Natural killer cell (primary cell): ENCODE measurements around the gene KIRREL3. TPM values are rescaled to one million over a fixed set of nuclear protein-coding genes. Genes with fewer than 3 reads are reported as not detected.
"Not testable (repeated sequence)": the region's sequence is repeated elsewhere in the genome, so short reads cannot be mapped to it uniquely, and the experiment has no call there.

Source experiments
- ATAC-seq, 3 donors: fragments of 150-1000 bp in 2 of 3; fragments of 200-7000 bp in 1 of 3; cut with Tn5 transposase; 1 replicate in 1 of 3; 2 replicates in 2 of 3; pipeline ENCODE4 v1.10.0; 2021; ENCODE audit warnings: mild to moderate bottlenecking in 2 of 3, moderate library complexity in 2 of 3
- DNase-seq, 2 donors: peaks; one replicate each; pipeline versions ENCODE4 v3.0.0 to v3.0.0-alpha.2; 2013 to 2021; ENCODE audit warnings: mixed read lengths in 1 of 2
- H3K27ac ChIP-seq: one replicate; pipeline ENCODE4 v1.5.1; 2013; ENCODE audit warnings: mild to moderate bottlenecking, low read length
- H3K27me3 ChIP-seq: one replicate; pipeline ENCODE4 v1.6.1; 2013; ENCODE audit warnings: low read length; ENCODE audit not compliant: control insufficient read depth, insufficient read depth
- H3K36me3 ChIP-seq: one replicate; pipeline ENCODE4 v1.6.1; 2013; ENCODE audit warnings: low read length; ENCODE audit not compliant: control insufficient read depth, insufficient read depth
- H3K4me1 ChIP-seq: one replicate; pipeline ENCODE4 v1.6.1; 2013; ENCODE audit warnings: low read length; ENCODE audit not compliant: control insufficient read depth, insufficient read depth
- H3K4me3 ChIP-seq: one replicate; pipeline ENCODE4 v1.5.1; 2013; ENCODE audit warnings: low read length
- H3K9me3 ChIP-seq: one replicate; pipeline ENCODE4 v1.6.1; 2013; ENCODE audit warnings: low read length; ENCODE audit not compliant: control insufficient read depth, insufficient read depth
- H3K27ac Mint-ChIP-seq, 2 donors: one replicate each; pipeline ENCODE4 v1.8.0; 2022; ENCODE audit warnings: mild to moderate bottlenecking in 2 of 2, mixed read lengths in 2 of 2, moderate library complexity in 1 of 2
- H3K27me3 Mint-ChIP-seq, 2 donors: one replicate each; pipeline ENCODE4 v1.8.0; 2022; ENCODE audit warnings: low read depth in 2 of 2, mixed read lengths in 2 of 2
- H3K36me3 Mint-ChIP-seq: one replicate; pipeline ENCODE4 v1.8.0; 2022; ENCODE audit warnings: mixed read lengths
- H3K4me1 Mint-ChIP-seq, 2 donors: one replicate each; pipeline ENCODE4 v1.8.0; 2022; ENCODE audit warnings: mixed read lengths in 2 of 2
- H3K4me3 Mint-ChIP-seq: one replicate; pipeline ENCODE4 v1.8.0; 2022; ENCODE audit warnings: mild to moderate bottlenecking, moderate library complexity, mixed read lengths
- H3K9me3 Mint-ChIP-seq, 2 donors: one replicate each; pipeline ENCODE4 v1.8.0; 2022; ENCODE audit warnings: mixed read lengths in 2 of 2
- WGBS: methylation state at CpG from one replicate; pipeline ENCODE4 v1.1.7; 2013; ENCODE audit warnings: missing lambda C conversion rate; ENCODE audit not compliant: insufficient coverage; 5-methylcytosine and 5-hydroxymethylcytosine counted together
- intact Hi-C: fragments of 100-400 bp; cut with micrococcal nuclease; formaldehyde crosslinking; loops from one replicate; pipeline ENCODE4 v1.14.2; 2022
- total RNA-seq, 4 donors: library from RNA; stranded (reverse); fragments of 120-200 nt in 1 of 4; gene quantifications; one replicate each; pipeline versions ENCODE4 v1.2.3 to v1.2.4, GENCODE V29; 2013 to 2022
- TF ChIP-seq, protein P1 (sequence below): fragments of 200-600 bp; IDR thresholded peaks from one replicate; pipeline ENCODE4 v1.8.0; 2022; ENCODE audit warnings: antibody characterized with exemption

The KIRREL3 gene
- total RNA-seq, 3 donors from 2014 or later (not counting 1 experiment from before 2014, with no cell fraction given) = not detected

DNA sequence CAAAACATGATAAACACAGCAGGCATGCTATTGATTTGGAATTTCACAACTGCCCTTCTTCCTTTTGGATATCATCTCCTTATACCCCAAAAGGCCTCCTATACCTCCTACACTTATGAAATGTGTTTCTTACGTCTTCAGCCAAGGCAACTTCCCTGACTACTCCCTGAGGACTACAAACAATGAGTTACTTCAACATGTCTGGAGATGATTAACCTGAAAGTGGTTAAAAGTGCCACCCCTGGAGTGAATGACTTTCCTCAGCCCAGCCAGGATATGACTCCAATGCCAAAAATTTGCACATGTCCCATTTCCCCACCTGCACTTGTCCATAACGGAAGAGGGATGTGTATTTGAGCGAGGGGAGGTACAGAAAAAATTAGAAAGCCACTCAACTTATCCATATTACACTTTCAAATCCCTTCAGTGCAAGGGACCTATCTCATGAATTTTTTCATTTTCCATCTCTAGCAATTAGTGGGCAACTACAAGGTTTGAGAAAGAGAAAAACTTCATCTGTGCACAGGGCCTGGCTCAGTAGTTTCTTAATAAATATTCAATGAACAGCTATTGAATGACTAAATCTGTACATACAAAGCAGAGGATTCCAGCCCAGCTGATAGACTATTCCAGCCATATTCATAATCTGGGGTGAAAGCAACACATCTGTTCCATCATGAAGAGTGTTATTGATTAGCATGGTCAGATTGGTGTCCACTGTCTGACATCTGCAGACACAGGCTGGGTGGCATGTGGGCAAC is 36.8 kb downstream of the KIRREL3 start:
- Mint-ChIP-seq H3K4me1 (no peaks in the 10 kb centered on the region), H3K9me3 (no peaks in the 10 kb centered on the region), H3K4me3 (no peak overlapping the region), H3K27ac (no peak overlapping the region), H3K27me3 (peaks cover 22 to 59% of the 10 kb centered on the region in 2 donors), H3K36me3 (no peaks in the 10 kb centered on the region)
- Histone ChIP-seq H3K27me3 (peaks cover 3% of the 10 kb centered on the region), H3K4me1 (no peaks in the 10 kb centered on the region), H3K4me3 (no peak overlapping the region), H3K9me3 (no peaks in the 10 kb centered on the region), H3K27ac (no peak overlapping the region), H3K36me3 (no peaks in the 10 kb centered on the region)
- TF ChIP-seq, protein P1, sequence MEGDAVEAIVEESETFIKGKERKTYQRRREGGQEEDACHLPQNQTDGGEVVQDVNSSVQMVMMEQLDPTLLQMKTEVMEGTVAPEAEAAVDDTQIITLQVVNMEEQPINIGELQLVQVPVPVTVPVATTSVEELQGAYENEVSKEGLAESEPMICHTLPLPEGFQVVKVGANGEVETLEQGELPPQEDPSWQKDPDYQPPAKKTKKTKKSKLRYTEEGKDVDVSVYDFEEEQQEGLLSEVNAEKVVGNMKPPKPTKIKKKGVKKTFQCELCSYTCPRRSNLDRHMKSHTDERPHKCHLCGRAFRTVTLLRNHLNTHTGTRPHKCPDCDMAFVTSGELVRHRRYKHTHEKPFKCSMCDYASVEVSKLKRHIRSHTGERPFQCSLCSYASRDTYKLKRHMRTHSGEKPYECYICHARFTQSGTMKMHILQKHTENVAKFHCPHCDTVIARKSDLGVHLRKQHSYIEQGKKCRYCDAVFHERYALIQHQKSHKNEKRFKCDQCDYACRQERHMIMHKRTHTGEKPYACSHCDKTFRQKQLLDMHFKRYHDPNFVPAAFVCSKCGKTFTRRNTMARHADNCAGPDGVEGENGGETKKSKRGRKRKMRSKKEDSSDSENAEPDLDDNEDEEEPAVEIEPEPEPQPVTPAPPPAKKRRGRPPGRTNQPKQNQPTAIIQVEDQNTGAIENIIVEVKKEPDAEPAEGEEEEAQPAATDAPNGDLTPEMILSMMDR = no peak
- DNase-seq (no peak), ATAC-seq (no peak)
- WGBS = 81% methylated on average over 2 of the region's 3 CpGs
- intact Hi-C loops = no loop called here

DNA sequence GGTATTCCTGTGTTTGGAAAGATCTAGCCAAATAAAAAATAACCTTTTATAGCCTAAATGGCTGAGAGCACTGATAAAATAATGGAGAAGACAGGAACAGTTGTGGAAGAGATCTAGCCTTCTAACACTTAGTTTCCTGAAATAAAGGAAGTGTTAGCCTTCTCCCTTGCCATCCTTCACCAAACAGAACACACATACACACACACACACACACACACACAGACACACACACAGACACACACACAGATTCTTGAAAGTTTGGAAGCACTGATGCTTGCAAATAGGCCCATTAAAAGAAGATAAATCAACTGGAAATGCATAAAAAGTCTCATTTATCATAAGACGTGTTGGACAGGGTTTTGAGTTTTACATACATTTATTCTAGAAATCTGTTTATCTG is 37.5 kb downstream of the KIRREL3 start:
- H3K9me3 ChIP-seq = no peaks in the 10 kb centered on the region
- no peaks in the 10 kb centered on the region for H3K4me1 Mint-ChIP-seq
- ATAC-seq (no peak), DNase-seq (no peak)
- no peak overlapping the region for H3K4me3 Mint-ChIP-seq
- no peaks in the 10 kb centered on the region for H3K36me3 Mint-ChIP-seq
- H3K4me3 ChIP-seq = no peak overlapping the region
- H3K4me1 ChIP-seq = no peaks in the 10 kb centered on the region
- no peaks in the 10 kb centered on the region for H3K9me3 Mint-ChIP-seq
- peaks cover 21 to 59% of the 10 kb centered on the region in 2 donors for H3K27me3 Mint-ChIP-seq
- WGBS = 100% methylated on average over 1 of the region's 1 CpG
- H3K36me3 ChIP-seq = no peaks in the 10 kb centered on the region
- no peak overlapping the region for H3K27ac Mint-ChIP-seq
- peaks cover under 1% of the 10 kb centered on the region for H3K27me3 ChIP-seq
- intact Hi-C loops = no loop called here
- H3K27ac ChIP-seq = no peak overlapping the region
- TF ChIP-seq, protein P1 = no peak

DNA sequence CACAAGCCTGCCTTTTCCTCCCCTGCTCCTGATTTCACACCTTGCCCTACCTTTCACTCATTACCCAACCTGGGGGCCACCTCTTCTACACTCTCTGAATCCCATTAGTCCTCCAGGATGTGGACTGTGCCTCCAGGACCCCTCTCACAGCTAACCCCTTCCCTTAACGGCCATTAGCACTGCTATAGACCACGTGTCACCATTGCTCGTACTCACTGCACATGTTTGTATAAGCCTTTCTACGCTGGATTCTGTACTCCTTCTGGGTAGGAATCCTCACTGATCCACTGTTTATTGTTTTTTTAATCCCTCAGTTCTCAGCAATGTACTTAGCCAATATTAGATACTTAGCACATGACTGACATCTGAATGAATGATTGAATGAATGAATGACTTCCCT is 40.9 kb downstream of the KIRREL3 start:
- no peaks in the 10 kb centered on the region for H3K27me3 ChIP-seq
- H3K4me3 ChIP-seq = no peak overlapping the region
- Mint-ChIP-seq H3K27ac (no peak overlapping the region), H3K4me3 (no peak overlapping the region), H3K36me3 (no peaks in the 10 kb centered on the region), H3K9me3 (no peaks in the 10 kb centered on the region), H3K4me1 (no peaks in the 10 kb centered on the region), H3K27me3 (peaks cover 22 to 51% of the 10 kb centered on the region in 2 donors)
- no peak for ATAC-seq
- TF ChIP-seq, protein P1 = no peak
- H3K9me3 ChIP-seq = no peaks in the 10 kb centered on the region
- intact Hi-C loops = no loop called here
- DNase-seq = no peak
- H3K36me3 ChIP-seq = no peaks in the 10 kb centered on the region
- H3K27ac ChIP-seq = no peak overlapping the region
- no peaks in the 10 kb centered on the region for H3K4me1 ChIP-seq
- 87% methylated on average over 4 of the region's 4 CpGs for WGBS

DNA sequence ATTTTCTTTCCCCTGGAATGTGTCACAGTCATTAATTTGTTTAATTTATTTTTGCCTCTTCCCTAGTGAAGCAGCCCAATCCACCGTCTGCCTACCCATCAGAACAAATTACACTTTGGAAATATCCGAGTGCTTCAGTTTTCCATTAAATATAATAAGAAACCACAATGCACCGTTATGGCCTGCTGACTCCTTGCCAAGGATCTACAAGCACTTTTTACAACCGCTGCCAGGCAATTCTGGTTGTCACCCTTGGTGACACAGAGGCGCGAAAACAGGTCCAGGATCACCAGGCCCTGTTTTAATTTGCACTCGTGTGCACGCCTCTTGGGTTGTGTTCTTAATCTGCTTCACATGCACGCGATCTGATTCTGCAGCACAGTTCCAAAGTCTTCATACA is 43.9 kb downstream of the KIRREL3 start:
- no peak overlapping the region for H3K27ac Mint-ChIP-seq
- peaks cover 19 to 43% of the 10 kb centered on the region in 2 donors for H3K27me3 Mint-ChIP-seq
- no peak overlapping the region for H3K4me3 ChIP-seq
- no peaks in the 10 kb centered on the region for H3K4me1 Mint-ChIP-seq
- no peaks in the 10 kb centered on the region for H3K27me3 ChIP-seq
- DNase-seq (no peak), ATAC-seq (no peak)
- H3K4me1 ChIP-seq = no peaks in the 10 kb centered on the region
- no peaks in the 10 kb centered on the region for H3K36me3 ChIP-seq
- H3K36me3 Mint-ChIP-seq = no peaks in the 10 kb centered on the region
- no peak overlapping the region for H3K4me3 Mint-ChIP-seq
- H3K9me3 Mint-ChIP-seq = no peaks in the 10 kb centered on the region
- no peak overlapping the region for H3K27ac ChIP-seq
- TF ChIP-seq, protein P1 = no peak
- 82% methylated on average over 10 of the region's 10 CpGs for whole genome bisulfite sequencing
- no peaks in the 10 kb centered on the region for H3K9me3 ChIP-seq
- intact Hi-C loops = no loop called here

DNA sequence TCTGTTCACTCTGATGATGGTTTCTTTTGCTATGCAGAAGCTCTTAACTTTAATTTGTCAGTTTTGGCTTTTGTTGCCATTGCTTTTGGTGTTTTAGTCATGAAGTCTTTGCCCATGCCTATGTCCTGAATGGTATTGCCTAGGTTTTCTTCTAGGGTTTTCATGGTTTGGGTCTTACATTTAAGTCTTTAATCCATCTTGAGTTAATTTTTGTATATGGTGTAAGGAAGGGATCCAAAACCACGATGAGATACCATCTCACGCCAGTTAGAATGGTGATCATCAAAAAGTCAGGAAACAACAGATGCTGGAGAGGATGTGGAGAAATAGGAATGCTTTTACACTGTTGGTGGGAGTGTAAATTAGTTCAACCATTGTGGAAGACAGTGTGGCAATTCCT is 48.0 kb downstream of the KIRREL3 start:
- H3K4me1 Mint-ChIP-seq, DNase-seq, H3K4me1 ChIP-seq, H3K4me3 Mint-ChIP-seq, H3K36me3 Mint-ChIP-seq, ATAC-seq, H3K9me3 ChIP-seq, H3K27ac ChIP-seq, H3K27me3 ChIP-seq, H3K36me3 ChIP-seq, intact Hi-C loops, H3K4me3 ChIP-seq, H3K27ac Mint-ChIP-seq, H3K9me3 Mint-ChIP-seq: not testable (repeated sequence)
- peaks cover 16 to 32% of the 10 kb centered on the region in 2 donors for H3K27me3 Mint-ChIP-seq
- 100% methylated on average over 1 of the region's 2 CpGs for WGBS
